Stimulated activated naive CD8-positive, alpha-beta T cell treated with anti-CD3 and anti-CD28 coated beads, Interleukin-15, amount 100 ng/mL, for 72 hours (primary cell): ENCODE data around the gene KCNJ11.
A peak's percentile ranks its signal among the peaks of the same experiment; 100 is the strongest.

Experiments used
- ATAC-seq: fragments of 150-1000 bp; cut with Tn5 transposase; 2 replicates; pipeline ENCODE4 v1.10.0; 2021; ENCODE audit warnings: mild to moderate bottlenecking, moderate library complexity
- DNase-seq, 2 donors: peaks; one replicate each; pipeline ENCODE4 v3.0.0; 2021 to 2022
- H3K27ac Mint-ChIP-seq, 2 donors: one replicate each; pipeline ENCODE4 v1.8.0; 2022; ENCODE audit warnings: mild to moderate bottlenecking in 2 of 2, mixed read lengths in 2 of 2, moderate library complexity in 2 of 2
- H3K27me3 Mint-ChIP-seq: one replicate; pipeline ENCODE4 v1.8.0; 2022; ENCODE audit warnings: mixed read lengths
- H3K4me1 Mint-ChIP-seq: one replicate; pipeline ENCODE4 v1.8.0; 2022; ENCODE audit warnings: mild to moderate bottlenecking, mixed read lengths
- H3K4me3 Mint-ChIP-seq, 2 donors: one replicate each; pipeline ENCODE4 v1.8.0; 2022; ENCODE audit warnings: mild to moderate bottlenecking in 2 of 2, mixed read lengths in 2 of 2, moderate library complexity in 1 of 2
- H3K9me3 Mint-ChIP-seq, 2 donors: one replicate each; pipeline ENCODE4 v1.8.0; 2022; ENCODE audit warnings: mixed read lengths in 2 of 2

Gene KCNJ11

GRCh38 chr11:17400048-17400775 lies 11.8 kb upstream of the KCNJ11 start:
- Mint-ChIP-seq H3K27ac (no peak overlapping the region), H3K27me3 (no peaks in the 10 kb centered on the region), H3K4me3 (no peak overlapping the region), H3K9me3 (no peaks in the 10 kb centered on the region), H3K4me1 (no peaks in the 10 kb centered on the region)
- ATAC-seq (no peak), DNase-seq (no peak)

- H3K27ac Mint-ChIP-seq: no peak overlapping the region
Measured at GRCh38 chr11:17399236-17399635, 10.8 kb upstream of the KCNJ11 start.

GRCh38 chr11:17397311-17398002 lies 9.0 kb upstream of the KCNJ11 start:
- Mint-ChIP-seq H3K4me3 (no peak overlapping the region), H3K27ac (no peak overlapping the region), H3K4me1 (no peaks in the 10 kb centered on the region), H3K9me3 (no peaks in the 10 kb centered on the region), H3K27me3 (no peaks in the 10 kb centered on the region)
- ATAC-seq: no peak
- no peak for DNase-seq

More at GRCh38 chr11:17399236-17399635, 10.8 kb upstream of the KCNJ11 start:
- Mint-ChIP-seq H3K9me3 (no peaks in the 10 kb centered on the region), H3K4me3 (no peak overlapping the region), H3K4me1 (no peaks in the 10 kb centered on the region), H3K27me3 (no peaks in the 10 kb centered on the region)
- DNase-seq (no peak), ATAC-seq (no peak)

GRCh38 chr11:17396598-17397310 lies 8.3 kb upstream of the KCNJ11 start:
- ATAC-seq (no peak), DNase-seq (no peak)
- Mint-ChIP-seq H3K27ac (no peak overlapping the region), H3K27me3 (peaks cover under 1% of the 10 kb centered on the region), H3K4me3 (no peak overlapping the region), H3K4me1 (no peaks in the 10 kb centered on the region), H3K9me3 (no peaks in the 10 kb centered on the region)

- ATAC-seq: no peak
- no peak overlapping the region for H3K4me3 Mint-ChIP-seq
- no peak for DNase-seq
- no peaks in the 10 kb centered on the region for H3K4me1 Mint-ChIP-seq
- H3K9me3 Mint-ChIP-seq: no peaks in the 10 kb centered on the region
- peak overlapping the region in 1 of 2 donors; percentile 49 for H3K27ac Mint-ChIP-seq
- peaks cover 8% of the 10 kb centered on the region for H3K27me3 Mint-ChIP-seq
Measured at GRCh38 chr11:17395978-17396377, 7.5 kb upstream of the KCNJ11 start.

GRCh38 chr11:17395554-17395961 lies 7.1 kb upstream of the KCNJ11 start:
- Mint-ChIP-seq H3K4me3 (no peak overlapping the region), H3K27ac (no peak overlapping the region), H3K4me1 (no peaks in the 10 kb centered on the region), H3K27me3 (peaks cover 11% of the 10 kb centered on the region), H3K9me3 (no peaks in the 10 kb centered on the region)
- ATAC-seq (peak; percentile 11), DNase-seq (no peak)

- peaks cover 6% of the 10 kb centered on the region for H3K4me1 Mint-ChIP-seq
- DNase-seq (no peak), ATAC-seq (peak; percentile 2)
- no peaks in the 10 kb centered on the region for H3K9me3 Mint-ChIP-seq
- H3K4me3 Mint-ChIP-seq: no peak overlapping the region
- H3K27me3 Mint-ChIP-seq: peaks cover 11% of the 10 kb centered on the region
- H3K27ac Mint-ChIP-seq: no peak overlapping the region
Measured at GRCh38 chr11:17394743-17395390, 6.4 kb upstream of the KCNJ11 start.

GRCh38 chr11:17393472-17393871 lies 5.0 kb upstream of the KCNJ11 start:
- H3K27me3 Mint-ChIP-seq: peaks cover 11% of the 10 kb centered on the region
- H3K4me1 Mint-ChIP-seq: peaks cover 18% of the 10 kb centered on the region
- H3K27ac Mint-ChIP-seq: no peak overlapping the region
- DNase-seq: no peak
- H3K4me3 Mint-ChIP-seq: no peak overlapping the region
- no peak for ATAC-seq
- H3K9me3 Mint-ChIP-seq: no peaks in the 10 kb centered on the region

- Mint-ChIP-seq H3K9me3 (no peaks in the 10 kb centered on the region), H3K4me3 (no peak overlapping the region), H3K27me3 (peaks cover 12% of the 10 kb centered on the region), H3K27ac (no peak overlapping the region), H3K4me1 (peaks cover 19% of the 10 kb centered on the region)
- ATAC-seq (no peak), DNase-seq (no peak)
Measured at GRCh38 chr11:17392872-17393271, 4.4 kb upstream of the KCNJ11 start.

- Mint-ChIP-seq H3K9me3 (no peaks in the 10 kb centered on the region), H3K27ac (no peak overlapping the region), H3K4me1 (peaks cover 19% of the 10 kb centered on the region), H3K4me3 (no peak overlapping the region), H3K27me3 (peaks cover 19% of the 10 kb centered on the region)
- ATAC-seq (no peak), DNase-seq (no peak)
Measured at GRCh38 chr11:17391493-17392355, 3.3 kb upstream of the KCNJ11 start.

- no peak for DNase-seq
- no peak overlapping the region for H3K27ac Mint-ChIP-seq
- no peaks in the 10 kb centered on the region for H3K9me3 Mint-ChIP-seq
- H3K4me3 Mint-ChIP-seq: peak overlapping the region; percentile 83 to 87
- ATAC-seq: no peak
- H3K27me3 Mint-ChIP-seq: peaks cover 19% of the 10 kb centered on the region
- peaks cover 19% of the 10 kb centered on the region for H3K4me1 Mint-ChIP-seq
Measured at GRCh38 chr11:17389957-17390649, 1.6 kb upstream of the KCNJ11 start.

GRCh38 chr11:17389211-17389956 lies 925 bp upstream of the KCNJ11 start:
- peaks cover 19% of the 10 kb centered on the region for H3K27me3 Mint-ChIP-seq
- DNase-seq: peak; percentile 70 to 83
- H3K4me3 Mint-ChIP-seq: peak overlapping the region; percentile 83 to 87
- ATAC-seq: peak; percentile 72
- H3K27ac Mint-ChIP-seq: peak overlapping the region in 1 of 2 donors; percentile 38
- peaks cover 19% of the 10 kb centered on the region for H3K4me1 Mint-ChIP-seq
- no peaks in the 10 kb centered on the region for H3K9me3 Mint-ChIP-seq

GRCh38 chr11:17387811-17388210 lies 648 bp downstream of the KCNJ11 start:
- peaks cover 19% of the 10 kb centered on the region for H3K27me3 Mint-ChIP-seq
- H3K4me3 Mint-ChIP-seq: no peak overlapping the region
- ATAC-seq (no peak), DNase-seq (no peak)
- H3K9me3 Mint-ChIP-seq: no peaks in the 10 kb centered on the region
- H3K4me1 Mint-ChIP-seq: peaks cover 19% of the 10 kb centered on the region
- H3K27ac Mint-ChIP-seq: no peak overlapping the region

- Mint-ChIP-seq H3K27ac (no peak overlapping the region), H3K4me1 (peaks cover 19% of the 10 kb centered on the region), H3K27me3 (peaks cover 19% of the 10 kb centered on the region), H3K4me3 (no peak overlapping the region), H3K9me3 (no peaks in the 10 kb centered on the region)
- DNase-seq (no peak), ATAC-seq (no peak)
Measured at GRCh38 chr11:17387254-17387653, 1.2 kb downstream of the KCNJ11 start.
